SK-N-SH (cell line): ENCODE measurements around the gene RASL10B. TPM values are rescaled to one million over a fixed set of nuclear protein-coding genes. Genes with fewer than 3 reads are reported as not detected.

Experiments used
- CTCF ChIA-PET: fragments of 300-600, 350-600 bp; formaldehyde crosslinking; extraction: SDS; loops from one replicate; lab custom pipeline; 2021; lab: Yijun Ruan, JAX
- POLR2A ChIA-PET: fragments of 350-600 bp; sonication (Branson Sonifier 250); formaldehyde crosslinking; extraction: SDS; loops from one replicate; lab custom pipeline; 2020; ENCODE audit warnings: antibody characterized with exemption, inconsistent platforms; lab: Yijun Ruan, JAX
- DNase-seq: peaks from one replicate; pipeline ENCODE4 v3.0.0; 2012
- H2AFZ ChIP-seq: fragments of 200-600 bp; sonication (generic); 2 replicates; pipeline ENCODE4 v1.8.1; 2016; ENCODE audit warnings: antibody characterized with exemption, mild to moderate bottlenecking, low read depth
- H3F3A ChIP-seq: fragments of 200-600 bp; sonication (generic); replicated peaks from 2 replicates; pipeline ENCODE3; 2016; ENCODE audit warnings: antibody characterized with exemption, mild to moderate bottlenecking; ENCODE audit not compliant: insufficient read depth
- H3K27ac ChIP-seq, 2 experiments: fragments of 200-500 bp in 1 of 2; fragments of 200-600 bp in 1 of 2; sonication (Bioruptor generic) in 1 of 2; sonication (generic), shearing (Covaris generic) in 1 of 2; 2 replicates each; pipeline versions ENCODE4 v1.5.1 to v1.6.1; 2014 to 2016; ENCODE audit warnings: low read depth in 2 of 2, inconsistent platforms in 1 of 2, low read length in 1 of 2, mild to moderate bottlenecking in 1 of 2, mixed read lengths in 1 of 2
- H3K27me3 ChIP-seq: fragments of 200-600 bp; sonication (generic), shearing (Covaris generic); 2 replicates; pipeline ENCODE4 v1.6.1; 2016; ENCODE audit warnings: mixed run types; ENCODE audit not compliant: insufficient read depth
- H3K36me3 ChIP-seq, 2 experiments: fragments of 200-500 bp in 1 of 2; fragments of 200-600 bp in 1 of 2; sonication (Bioruptor generic) in 1 of 2; sonication (generic) in 1 of 2; replicated peaks in 1 of 2; 2 replicates each; pipeline versions ENCODE3 to v1.5.1; 2014 to 2016; ENCODE audit warnings: low read length in 1 of 2, mild to moderate bottlenecking in 1 of 2; ENCODE audit not compliant: insufficient read depth in 2 of 2, control insufficient read depth in 1 of 2
- H3K4me1 ChIP-seq, 2 experiments: fragments of 200-500 bp in 1 of 2; fragments of 200-600 bp in 1 of 2; sonication (Bioruptor generic) in 1 of 2; sonication (generic), shearing (Covaris generic) in 1 of 2; 2 replicates each; pipeline versions ENCODE4 v1.5.1 to v1.6.1; 2014 to 2016; ENCODE audit warnings: low read depth in 1 of 2, low read length in 1 of 2, mixed run types in 1 of 2; ENCODE audit not compliant: insufficient read depth in 2 of 2, control insufficient read depth in 1 of 2
- H3K4me2 ChIP-seq: fragments of 200-600 bp; sonication (generic), shearing (Covaris generic); 2 replicates; pipeline ENCODE4 v1.6.1; 2017; ENCODE audit warnings: mixed run types
- H3K4me3 ChIP-seq, 2 experiments: fragments of 200-500 bp in 1 of 2; fragments of 200-600 bp in 1 of 2; sonication (Bioruptor generic) in 1 of 2; sonication (generic), shearing (Covaris generic) in 1 of 2; 2 replicates each; pipeline versions ENCODE4 v1.5.1 to v1.8.1; 2014 to 2016; ENCODE audit warnings: low read depth in 2 of 2, inconsistent platforms in 1 of 2, low read length in 1 of 2, mild to moderate bottlenecking in 1 of 2, mixed read lengths in 1 of 2, moderate library complexity in 1 of 2
- H3K79me2 ChIP-seq: fragments of 200-600 bp; sonication (generic); 2 replicates; pipeline ENCODE4 v1.8.1; 2017; ENCODE audit warnings: mild to moderate bottlenecking; ENCODE audit not compliant: insufficient read depth
- H3K9ac ChIP-seq: fragments of 200-600 bp; sonication (generic); 2 replicates; pipeline ENCODE4 v1.6.1; 2017; ENCODE audit warnings: mixed run types
- H3K9me2 ChIP-seq: fragments of 200-600 bp; sonication (generic); 2 replicates; pipeline ENCODE4 v1.6.1; 2017; ENCODE audit warnings: mixed run types
- H3K9me3 ChIP-seq: fragments of 200-600 bp; sonication (generic); 2 replicates; pipeline ENCODE4 v1.6.1; 2017; ENCODE audit warnings: mixed run types, mild to moderate bottlenecking, moderate library complexity
- H4K20me1 ChIP-seq: fragments of 200-600 bp; sonication (generic); 2 replicates; pipeline ENCODE4 v1.6.1; 2017; ENCODE audit warnings: mild to moderate bottlenecking, mixed run types; ENCODE audit not compliant: insufficient read depth
- CTCF ChIP-seq: fragments of 200-600 bp; sonication (generic); IDR thresholded peaks from 2 replicates; pipeline ENCODE4 v1.6.1; 2017; ENCODE audit warnings: antibody characterized with exemption, mild to moderate bottlenecking, moderate library complexity
- EZH2phosphoT487 ChIP-seq: fragments of 200-600 bp; sonication (generic); IDR thresholded peaks from 2 replicates; pipeline ENCODE4 v1.6.1; 2017; ENCODE audit warnings: low read depth, mixed run types, mild to moderate bottlenecking, antibody characterized with exemption, moderate library complexity, borderline replicate concordance
- FOSL2 ChIP-seq: IDR thresholded peaks from 2 replicates; pipeline ENCODE4 v1.4.0; 2012; ENCODE audit warnings: low read depth, mild to moderate bottlenecking, moderate library complexity, borderline replicate concordance
- FOXM1 ChIP-seq: IDR thresholded peaks from 2 replicates; pipeline ENCODE4 v1.4.0; 2012; ENCODE audit warnings: low read depth, mild to moderate bottlenecking
- GABPA ChIP-seq: IDR thresholded peaks from 2 replicates; pipeline ENCODE4 v1.4.0; 2012; ENCODE audit warnings: low read depth, mild to moderate bottlenecking
- MEF2A ChIP-seq: IDR thresholded peaks from 2 replicates; pipeline ENCODE4 v1.4.0; 2012; ENCODE audit warnings: low read depth, borderline replicate concordance
- NRF1 ChIP-seq: IDR thresholded peaks from 2 replicates; pipeline ENCODE4 v1.6.1; 2012; ENCODE audit warnings: low read depth, mild to moderate bottlenecking, low read length
- RAD21 ChIP-seq: IDR thresholded peaks from 2 replicates; pipeline ENCODE4 v1.6.1; 2012; ENCODE audit warnings: mild to moderate bottlenecking, low read length
- RCOR1 ChIP-seq: fragments of 150-350 bp; IDR thresholded peaks from 2 replicates; pipeline ENCODE4 v1.6.1; 2017; ENCODE audit warnings: antibody characterized with exemption, low read length
- RFX5 ChIP-seq: IDR thresholded peaks from 2 replicates; pipeline ENCODE4 v1.6.1; 2012; ENCODE audit warnings: mild to moderate bottlenecking, improper control_type of control experiment, low read length
- RXRA ChIP-seq: IDR thresholded peaks from 2 replicates; pipeline ENCODE4 v1.4.0; 2012; ENCODE audit warnings: low read depth, mild to moderate bottlenecking, borderline replicate concordance
- SMC3 ChIP-seq: IDR thresholded peaks from 2 replicates; pipeline ENCODE4 v1.6.1; 2012; ENCODE audit warnings: low read depth, low read length, improper control_type of control experiment
- USF1 ChIP-seq: IDR thresholded peaks from 2 replicates; pipeline ENCODE4 v1.4.0; 2012; ENCODE audit warnings: low read depth, borderline replicate concordance
- YY1 ChIP-seq: IDR thresholded peaks from 2 replicates; pipeline ENCODE4 v1.4.0; 2012; ENCODE audit warnings: low read depth, mild to moderate bottlenecking
- WGBS: methylation state at CpG from one replicate; pipeline ENCODE4 v1.1.6; 2017; ENCODE audit warnings: low lambda C conversion rate; 5-methylcytosine and 5-hydroxymethylcytosine counted together
- polyA plus RNA-seq, 3 experiments: library from polyadenylated mRNA; depleted of rRNA; stranded (reverse); fragments of >200 nt; gene quantifications; 2 replicates each; pipeline ENCODE4 v1.2.3, GENCODE V29; 2012

RASL10B gene
- polyA plus RNA-seq, 1 of the 3 experiments (the other 2 are of a cell fraction) = 4.2 TPM

GRCh38 chr17:35766489-35766877 is 35.0 kb downstream of the RASL10B start:
- DNase-seq = peak; percentile 20
- H2AFZ ChIP-seq = no peak overlapping the region
- H3K36me3 ChIP-seq = no peaks in the 10 kb centered on the region
- TF ChIP-seq EZH2phosphoT487 = no peak
- TF ChIP-seq USF1 = no peak
- TF ChIP-seq YY1 = no peak
- no peak for TF ChIP-seq MEF2A
- TF ChIP-seq FOSL2 = no peak
- no peaks in the 10 kb centered on the region for H3K79me2 ChIP-seq
- H3K9me2 ChIP-seq = no peaks in the 10 kb centered on the region
- no peak overlapping the region for H3K9ac ChIP-seq
- H3K4me2 ChIP-seq = no peak overlapping the region
- H3K4me3 ChIP-seq = no peak overlapping the region
- ChIA-PET CTCF (interaction anchor here (0.6 to 31.2 kb wide), 15 partner anchors 10 to 619 kb away, joined by 3 to 809 read pairs (median 7); partner anchors contain the start of genes MMP28, TAF15 and UNC45B), POLR2A (interaction anchor here (1.0 to 1.1 kb wide), 2 partner anchors 35 to 42 kb away, joined by 3 to 4 read pairs; partner anchors contain the start of gene TAF15)
- H3K4me1 ChIP-seq = peaks cover 0 to 15% of the 10 kb centered on the region in 2 experiments; a peak in 1 of 4 replicates
- H3K27ac ChIP-seq = no peak overlapping the region
- H3K27me3 ChIP-seq = no peaks in the 10 kb centered on the region
- no peaks in the 10 kb centered on the region for H3F3A ChIP-seq
- H3K9me3 ChIP-seq = no peaks in the 10 kb centered on the region
- no peaks in the 10 kb centered on the region for H4K20me1 ChIP-seq
- WGBS = 86% methylated on average over 19 of the region's 24 CpGs

GRCh38 chr17:35766903-35767510 is 35.6 kb downstream of the RASL10B start:
- no peak overlapping the region for H3K9ac ChIP-seq
- H3K4me2 ChIP-seq = no peak overlapping the region
- no peak overlapping the region for H3K27ac ChIP-seq
- no peaks in the 10 kb centered on the region for H3K36me3 ChIP-seq
- peak; percentile 81 for DNase-seq
- peak; percentile 67 for TF ChIP-seq CTCF
- no peak for TF ChIP-seq GABPA
- TF ChIP-seq RAD21 = peak; percentile 92
- no peak for TF ChIP-seq FOXM1
- TF ChIP-seq RXRA = no peak
- TF ChIP-seq RFX5 = no peak
- TF ChIP-seq RCOR1 = no peak
- peak; percentile 96 for TF ChIP-seq SMC3
- 0 out of 2 replicates have a peak, but pooled peaks have one; percentile 3 for TF ChIP-seq NRF1
- H4K20me1 ChIP-seq = no peaks in the 10 kb centered on the region
- H3K79me2 ChIP-seq = no peaks in the 10 kb centered on the region
- H3K4me1 ChIP-seq = peaks cover 0 to 15% of the 10 kb centered on the region in 2 experiments; a peak in 1 of 4 replicates
- H3K4me3 ChIP-seq = no peak overlapping the region
- WGBS = 14% methylated on average over 7 of the region's 7 CpGs
- no peaks in the 10 kb centered on the region for H3K9me2 ChIP-seq
- H3K27me3 ChIP-seq = no peaks in the 10 kb centered on the region
- ChIA-PET POLR2A (interaction anchor here (1.0 to 1.1 kb wide), 2 partner anchors 35 to 42 kb away, joined by 3 to 4 read pairs; partner anchors contain the start of gene TAF15), CTCF (interaction anchor here (0.6 to 31.2 kb wide), 17 partner anchors 10 to 620 kb away, joined by 3 to 809 read pairs (median 7); partner anchors contain the start of genes MMP28, TAF15 and UNC45B)
- no peaks in the 10 kb centered on the region for H3F3A ChIP-seq
- H3K9me3 ChIP-seq = no peaks in the 10 kb centered on the region
- H2AFZ ChIP-seq = no peak overlapping the region
